NCI-H1417 (cell line): ENCODE data around the gene SLC22A23.

Experiments
- DNase-seq, 3 experiments: peaks; one replicate each; lab custom pipeline; 2025; lab: John Stamatoyannopoulos, UW

SLC22A23 gene

DNA sequence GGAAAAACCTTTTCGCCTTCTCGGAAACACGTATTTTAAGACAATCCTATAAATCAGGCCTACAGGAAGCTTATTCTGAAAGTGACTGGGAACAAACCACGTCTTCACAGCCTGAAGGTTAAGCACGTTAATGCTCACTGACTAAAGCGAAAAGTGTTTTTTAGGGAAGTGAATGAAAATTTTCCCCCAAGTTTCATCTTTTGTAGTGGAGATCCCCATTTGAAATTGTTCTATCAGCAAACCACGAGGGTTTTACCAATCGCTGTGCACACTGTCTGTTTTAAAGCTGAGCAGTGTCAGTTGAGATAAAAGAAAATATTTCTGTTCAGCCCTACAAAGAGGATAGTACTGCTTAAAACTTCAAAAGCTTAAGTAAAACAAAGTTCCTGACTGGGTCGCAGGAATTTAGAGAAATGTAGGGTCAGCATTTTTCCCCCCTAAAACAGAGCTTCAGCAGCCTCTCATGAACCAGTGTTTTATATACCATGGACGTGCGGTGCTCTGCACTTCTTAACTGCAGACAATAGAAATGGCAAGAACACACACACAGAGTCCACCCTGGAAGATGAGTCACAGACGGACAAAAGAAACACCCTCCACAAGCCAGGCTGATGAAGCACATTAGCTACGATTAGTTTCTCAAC is 34.9 kb downstream of the SLC22A23 start:
- DNase-seq, result no peak

DNA sequence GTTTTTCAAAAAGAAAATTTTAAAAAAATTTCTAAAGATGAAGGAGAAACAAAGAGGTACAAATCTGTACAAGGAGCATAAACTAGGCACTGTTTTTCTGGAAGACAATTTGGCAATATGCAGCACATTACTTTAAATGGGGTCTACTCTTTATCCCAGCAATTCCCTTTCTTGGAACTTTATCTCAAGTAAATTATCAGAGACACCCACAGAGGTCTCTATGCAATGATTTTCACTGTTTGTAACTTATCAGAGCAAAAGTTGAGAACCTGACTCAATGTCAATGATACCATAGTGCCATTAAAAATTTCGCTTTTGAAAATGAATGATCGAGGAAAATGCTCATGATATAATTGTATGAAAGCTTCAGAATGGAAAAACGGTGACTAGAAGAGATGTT is 35.7 kb downstream of the SLC22A23 start:
- no peak for DNase-seq

DNA sequence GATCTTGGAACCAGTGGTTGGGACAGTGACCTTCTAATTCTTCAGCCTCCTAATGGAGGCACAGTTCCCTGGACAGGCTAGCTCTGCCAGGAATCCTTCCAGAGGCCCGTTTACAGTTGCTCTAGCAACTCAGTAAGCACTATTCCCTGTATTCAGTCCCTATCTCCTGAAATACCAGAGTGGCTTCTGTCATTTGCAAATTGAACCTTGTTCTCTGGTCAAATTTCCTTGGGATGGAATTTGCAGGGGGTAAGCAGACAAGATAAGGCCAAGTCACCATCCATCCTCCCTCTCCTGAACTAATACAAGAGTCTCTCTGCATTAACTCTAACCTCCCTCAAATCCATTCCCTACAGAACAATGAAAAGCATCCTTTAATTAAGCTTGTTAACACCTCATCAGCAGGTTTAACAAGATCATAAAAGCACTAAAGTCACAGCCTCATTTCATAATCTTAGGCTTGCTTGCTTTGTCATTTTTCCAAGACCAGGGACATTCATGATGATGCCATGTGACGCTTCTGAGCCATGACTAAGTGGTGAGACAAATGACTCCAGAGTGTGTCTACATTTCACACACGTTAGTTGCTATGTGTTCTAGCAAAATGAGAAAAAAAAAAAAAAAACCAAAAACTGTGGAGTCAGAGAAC is 37.1 kb downstream of the SLC22A23 start:
- DNase-seq, result peak in 2 of 3 experiments; percentile 47 to 64

DNA sequence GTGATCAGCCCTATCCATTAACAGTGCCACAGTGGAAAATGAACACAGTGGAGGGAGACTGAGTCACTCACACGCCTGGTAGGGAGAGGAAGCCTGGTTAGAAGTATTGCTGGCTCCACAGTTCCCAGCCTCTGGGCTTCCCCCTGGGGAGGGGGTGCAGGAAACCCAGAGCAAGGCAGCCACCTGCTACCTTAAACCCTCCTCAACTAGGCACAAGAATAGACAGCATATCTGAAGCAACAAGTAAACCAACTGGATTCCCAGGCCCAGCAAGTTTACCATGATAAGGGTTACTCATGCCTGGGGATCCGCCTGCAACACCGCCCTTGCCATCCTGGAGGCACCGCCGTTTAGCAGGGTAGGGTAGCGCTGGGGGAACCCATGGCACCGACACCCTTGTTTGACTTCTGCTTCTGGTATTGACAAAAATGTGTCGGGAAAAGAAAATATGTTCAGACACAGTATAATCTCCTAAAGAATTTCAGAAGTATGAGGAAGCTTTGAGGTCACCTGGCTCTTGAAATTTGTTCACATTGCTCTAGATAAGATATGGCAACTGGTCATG is 38.3 kb downstream of the SLC22A23 start:
- no peak for DNase-seq

DNA sequence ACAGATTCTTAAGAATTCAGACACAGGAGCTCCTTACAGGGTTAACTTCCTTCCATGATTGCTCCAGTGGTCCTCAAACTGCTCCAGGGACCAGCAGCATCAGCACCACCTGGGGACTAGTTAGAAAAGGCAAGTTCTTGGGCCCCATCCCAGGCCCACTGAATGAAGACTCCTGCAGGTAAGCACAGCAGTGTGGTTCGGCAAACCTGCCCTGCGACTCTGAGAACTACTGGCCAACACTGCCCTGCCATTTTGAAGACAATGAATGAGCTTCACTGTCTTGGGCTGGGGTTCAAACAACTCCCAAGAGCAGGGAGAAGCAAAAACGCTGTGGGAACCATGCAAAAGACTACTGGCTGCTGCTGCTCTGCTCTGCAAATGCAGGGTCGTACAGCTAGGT is 39.4 kb downstream of the SLC22A23 start:
- no peak for DNase-seq

DNA sequence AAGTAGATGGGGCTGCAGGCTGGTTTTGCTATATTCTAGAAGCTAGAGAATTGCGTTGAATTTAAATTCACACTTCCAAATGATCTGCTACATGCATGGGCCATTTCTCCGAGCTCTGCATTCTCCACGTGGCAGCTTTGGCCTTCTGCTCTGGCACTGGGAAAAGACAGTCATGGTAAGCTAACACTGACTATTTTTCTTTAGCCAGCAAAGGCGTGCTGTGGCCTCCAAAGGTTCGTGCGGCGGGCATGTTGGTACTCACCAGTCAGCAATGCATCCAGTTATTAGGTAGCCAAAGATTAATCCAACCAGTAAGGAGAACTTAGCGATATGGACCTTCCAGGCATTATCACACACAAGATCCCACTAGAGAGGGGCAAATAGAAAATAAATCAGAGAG is 41.4 kb downstream of the SLC22A23 start:
- DNase-seq, result no peak

DNA sequence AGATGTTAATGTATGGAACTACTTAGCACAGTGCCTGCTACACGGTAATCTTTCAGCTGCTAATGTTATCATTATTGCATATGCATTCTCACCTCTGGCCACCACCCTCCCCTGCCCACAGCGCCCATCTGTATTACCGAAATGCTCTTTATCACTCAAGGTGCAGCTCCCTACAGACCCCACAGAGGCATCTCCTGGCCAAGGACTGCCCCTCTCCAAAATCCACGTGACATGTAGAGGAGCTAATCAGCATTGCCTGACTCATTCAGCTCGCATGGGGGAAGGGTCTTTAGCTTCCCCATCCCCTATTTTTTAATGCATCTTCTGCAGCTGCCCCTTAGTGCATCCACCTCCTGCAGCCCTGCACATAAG is 41.8 kb downstream of the SLC22A23 start:
- no peak for DNase-seq

DNA sequence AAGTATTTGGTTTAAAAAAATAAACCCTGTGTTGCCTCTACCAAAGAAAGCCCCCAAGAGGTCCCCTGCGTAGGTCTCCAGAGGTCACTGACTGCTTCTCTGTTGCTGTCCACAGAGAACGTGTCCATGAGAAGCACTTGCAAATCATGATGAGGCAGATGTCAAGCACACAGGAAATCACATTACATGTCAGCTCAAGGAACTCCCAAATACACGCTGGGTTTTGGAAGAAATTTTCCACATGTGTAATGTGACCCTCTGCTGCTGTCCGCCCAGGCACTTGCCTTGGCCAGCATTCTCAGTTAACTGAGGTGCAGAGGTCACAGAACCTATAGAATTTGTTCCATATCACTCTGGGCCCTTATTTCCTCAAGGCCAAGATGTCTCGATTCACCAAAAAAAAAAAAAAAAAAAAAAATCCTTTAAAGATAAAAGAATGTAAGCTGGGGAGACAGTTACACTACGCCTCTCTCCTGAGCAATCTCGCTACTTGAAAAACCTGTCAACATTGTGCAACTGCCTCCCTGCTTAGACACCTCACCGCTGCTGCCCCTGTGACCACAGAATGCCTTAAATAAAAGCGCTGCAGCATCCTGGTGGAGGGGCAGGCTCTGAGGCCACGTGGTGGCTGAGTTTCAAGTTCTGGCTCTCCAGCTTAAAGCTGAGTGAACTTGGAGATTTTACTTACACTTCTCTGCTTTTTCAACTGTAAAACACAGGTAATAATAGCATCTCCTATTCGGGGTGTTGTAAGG is 42.3 kb downstream of the SLC22A23 start:
- DNase-seq, result peak in 1 of 3 experiments; percentile 58

DNA sequence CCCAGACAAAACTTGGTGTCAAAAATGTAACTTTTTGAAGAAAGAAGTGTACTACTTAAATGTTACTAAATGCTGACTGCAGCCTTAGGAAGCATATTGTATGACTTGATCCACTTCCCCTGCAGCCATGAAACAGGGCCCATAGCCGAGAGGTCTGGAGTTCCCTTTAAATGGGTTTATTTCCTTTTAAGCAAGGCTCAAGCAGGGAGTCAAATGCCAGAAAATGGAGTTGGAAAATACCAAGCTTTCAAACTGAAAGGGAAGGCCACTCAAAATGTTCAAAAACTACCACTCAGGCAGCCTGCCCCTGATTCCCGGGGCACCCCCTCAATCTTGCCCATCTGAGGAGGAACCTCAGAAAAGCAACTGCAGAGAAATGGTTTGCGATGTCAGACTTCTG is 43.3 kb downstream of the SLC22A23 start:
- DNase-seq, result no peak

DNA sequence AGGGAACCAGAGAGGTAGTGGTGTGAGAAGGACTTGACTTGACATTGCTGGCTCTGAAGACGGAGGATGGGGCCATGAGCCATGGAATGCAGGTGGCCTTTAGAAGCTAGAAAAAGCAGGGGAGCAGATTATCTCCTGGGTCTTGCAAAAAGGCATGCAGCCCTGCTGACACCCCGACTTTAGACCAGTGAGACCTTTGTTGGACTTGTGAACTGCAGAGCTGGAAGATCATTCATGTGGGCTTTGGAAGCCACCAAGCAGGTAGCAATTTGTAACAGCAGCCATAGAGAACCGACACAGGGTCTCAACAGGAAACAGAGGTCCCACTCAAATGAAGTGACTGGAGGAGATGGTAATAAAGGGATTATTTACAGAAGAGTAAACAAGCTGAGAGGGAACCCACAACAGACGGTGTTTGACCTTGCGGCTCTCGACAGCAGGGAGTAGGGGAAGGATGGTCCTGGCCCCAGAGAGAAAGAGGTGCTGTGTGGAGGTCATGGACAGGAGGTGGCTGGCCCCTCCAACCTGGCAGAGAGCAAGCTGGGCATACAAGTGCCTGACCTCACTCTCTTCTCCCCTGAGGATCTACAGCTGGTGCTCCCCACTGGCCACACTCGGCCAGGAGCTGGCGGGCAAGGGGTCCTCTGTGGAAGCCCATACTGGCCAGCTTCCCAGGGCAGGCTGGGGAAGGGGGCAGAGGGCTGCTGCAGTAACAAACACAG is 43.9 kb downstream of the SLC22A23 start:
- DNase-seq, result no peak

DNA sequence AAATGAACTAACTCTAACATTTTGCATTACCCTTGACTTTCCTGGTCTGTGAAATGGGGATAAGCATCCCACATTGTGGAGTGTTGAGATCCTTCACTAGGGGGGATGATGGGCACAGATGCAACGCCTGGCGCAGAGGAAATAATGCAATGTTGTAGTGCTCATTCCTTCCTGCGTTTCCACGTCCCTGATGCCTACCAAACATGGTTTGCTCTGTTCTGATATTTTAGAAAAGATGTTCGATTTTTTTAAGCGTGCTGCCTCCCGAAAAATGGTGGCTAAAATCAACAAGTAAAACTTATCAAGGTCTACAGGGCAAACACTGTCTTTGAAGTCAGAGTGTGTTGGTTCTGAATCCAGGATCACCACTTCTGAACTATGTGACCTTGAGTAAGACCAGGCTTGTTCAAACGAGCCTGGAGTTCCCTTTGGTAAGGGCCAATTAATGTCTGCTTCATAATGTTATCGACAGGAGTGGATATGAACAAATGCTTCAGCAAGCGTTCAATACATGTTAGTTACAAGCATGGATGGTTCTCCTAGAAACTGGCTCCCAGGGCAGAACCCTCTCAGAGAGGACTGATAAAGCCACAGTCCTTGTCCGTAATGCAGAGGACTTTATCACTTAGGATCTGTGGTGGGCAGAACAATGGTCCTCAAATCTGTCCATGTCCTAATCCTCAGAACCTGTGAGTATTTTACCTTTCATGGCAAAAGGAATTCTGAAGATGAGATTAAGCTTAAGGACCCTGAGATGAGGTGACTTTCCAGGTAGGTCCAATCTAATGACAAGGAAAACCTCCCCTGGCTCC is 44.7 kb downstream of the SLC22A23 start:
- no peak for DNase-seq

DNA sequence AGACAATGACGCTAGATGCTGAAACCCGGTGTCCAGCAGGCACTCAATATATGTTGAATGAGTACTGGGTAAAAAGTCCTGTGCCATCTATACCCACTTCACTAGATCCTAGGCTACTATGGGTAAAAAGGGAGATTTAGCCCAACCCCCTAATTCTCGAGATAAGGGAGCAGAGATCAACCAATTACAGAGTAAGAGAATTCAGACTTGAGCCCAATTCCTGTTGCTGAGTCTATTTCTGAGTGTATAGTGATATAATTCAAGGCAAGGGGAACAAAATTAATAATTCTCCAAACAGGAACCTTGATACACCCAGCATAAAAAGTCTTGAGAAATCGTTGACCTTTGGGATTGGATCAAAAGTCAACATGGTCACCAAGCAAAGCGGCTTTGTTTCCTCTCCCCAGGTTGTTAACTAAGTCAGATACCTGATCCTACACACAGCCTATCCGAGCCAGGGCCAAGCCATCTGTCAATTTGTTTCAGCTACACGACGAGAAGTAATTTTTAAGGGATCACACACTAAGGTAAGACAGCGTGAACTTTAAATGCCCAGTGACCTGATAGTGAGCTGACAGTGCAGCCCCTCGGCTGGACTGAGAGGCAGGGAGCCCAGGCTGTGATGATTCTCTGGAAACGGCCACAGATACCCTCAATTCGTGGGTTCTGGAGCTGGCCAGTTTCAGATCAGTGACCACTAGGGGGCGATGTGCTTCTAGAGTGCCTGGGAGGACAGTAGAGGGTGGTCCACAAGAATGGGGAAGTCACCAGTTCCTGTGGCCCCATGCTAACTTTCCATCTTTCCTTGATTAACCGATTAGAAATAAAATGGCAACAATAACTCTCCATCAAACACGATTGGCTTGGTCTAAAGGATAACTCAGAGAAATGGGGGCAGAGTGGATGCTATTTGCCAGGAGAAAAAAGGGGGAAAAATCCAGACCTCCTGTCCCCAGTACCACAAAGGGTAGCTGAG is 46.2 kb downstream of the SLC22A23 start:
- DNase-seq, result peak; percentile 25 to 67 (median 51)

DNA sequence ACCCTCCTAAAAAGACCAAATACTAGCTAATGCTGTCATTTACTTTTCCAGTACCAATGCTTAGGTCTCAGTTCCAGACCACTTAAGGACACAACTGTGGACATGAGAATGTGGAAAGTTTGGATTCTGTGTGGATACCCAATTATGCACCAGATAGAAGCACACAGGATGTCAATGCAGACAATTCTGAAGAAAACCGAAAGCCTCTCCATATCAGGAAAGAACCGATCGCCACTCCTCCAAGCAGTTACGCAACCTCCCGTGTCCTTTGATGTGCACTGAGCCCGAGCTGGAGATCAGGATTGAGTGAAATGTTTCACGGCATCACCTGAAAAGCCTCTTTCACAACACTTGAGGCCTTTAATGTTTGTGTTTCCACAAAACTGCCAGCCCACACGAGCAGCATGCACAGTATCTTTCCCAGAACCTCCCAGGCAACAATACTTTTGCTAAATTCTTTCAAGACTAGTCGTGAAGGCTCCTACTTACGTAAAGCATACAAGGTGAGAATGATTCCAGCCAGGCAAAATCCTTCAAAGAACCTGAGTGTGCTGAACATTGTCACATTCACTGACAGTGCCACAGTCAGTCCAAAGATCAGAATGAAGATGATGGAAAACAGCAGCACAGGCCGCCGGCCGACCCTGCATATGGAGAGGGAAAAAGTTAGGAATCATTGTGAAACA is 47.0 kb downstream of the SLC22A23 start:
- DNase-seq, result peak in 1 of 3 experiments; percentile 39

DNA sequence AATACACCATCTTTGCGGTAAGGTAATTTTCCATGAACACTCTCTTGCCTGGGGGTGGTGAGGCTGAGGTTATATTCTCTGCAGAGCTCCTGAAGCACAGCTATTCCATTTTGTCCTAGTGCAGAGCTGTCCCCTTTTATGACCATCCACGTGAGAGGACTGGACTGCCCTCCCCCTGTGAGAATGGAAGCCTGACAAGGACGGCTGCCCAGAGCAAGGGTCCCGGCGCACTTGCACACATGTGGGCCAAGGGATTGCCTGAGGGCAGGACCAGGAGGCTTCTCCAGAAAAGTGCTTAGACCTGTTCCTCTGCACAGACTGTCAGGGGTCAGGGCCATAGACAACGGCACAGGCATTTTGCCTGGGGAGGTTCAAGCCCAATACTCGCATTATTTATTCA is 48.2 kb downstream of the SLC22A23 start:
- DNase-seq, result no peak

DNA sequence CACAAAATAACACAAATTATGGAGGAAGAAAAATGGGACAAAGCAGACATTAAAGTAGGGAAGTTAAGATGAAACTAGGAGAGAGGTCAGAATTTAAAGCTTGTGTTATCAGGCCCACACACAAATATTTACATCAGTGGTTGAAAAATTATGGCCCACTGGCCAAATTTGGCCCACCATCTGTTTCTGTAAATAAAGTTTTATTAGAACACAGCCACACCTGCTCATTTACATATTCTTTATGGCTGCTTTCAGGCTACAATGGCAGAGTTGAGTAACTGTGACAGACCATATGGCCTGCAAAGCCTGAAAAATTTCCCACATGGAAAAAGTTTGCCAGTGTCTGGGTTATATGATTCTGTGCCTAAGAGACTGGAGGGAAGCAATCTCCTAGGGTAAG is 49.0 kb downstream of the SLC22A23 start:
- no peak for DNase-seq

DNA sequence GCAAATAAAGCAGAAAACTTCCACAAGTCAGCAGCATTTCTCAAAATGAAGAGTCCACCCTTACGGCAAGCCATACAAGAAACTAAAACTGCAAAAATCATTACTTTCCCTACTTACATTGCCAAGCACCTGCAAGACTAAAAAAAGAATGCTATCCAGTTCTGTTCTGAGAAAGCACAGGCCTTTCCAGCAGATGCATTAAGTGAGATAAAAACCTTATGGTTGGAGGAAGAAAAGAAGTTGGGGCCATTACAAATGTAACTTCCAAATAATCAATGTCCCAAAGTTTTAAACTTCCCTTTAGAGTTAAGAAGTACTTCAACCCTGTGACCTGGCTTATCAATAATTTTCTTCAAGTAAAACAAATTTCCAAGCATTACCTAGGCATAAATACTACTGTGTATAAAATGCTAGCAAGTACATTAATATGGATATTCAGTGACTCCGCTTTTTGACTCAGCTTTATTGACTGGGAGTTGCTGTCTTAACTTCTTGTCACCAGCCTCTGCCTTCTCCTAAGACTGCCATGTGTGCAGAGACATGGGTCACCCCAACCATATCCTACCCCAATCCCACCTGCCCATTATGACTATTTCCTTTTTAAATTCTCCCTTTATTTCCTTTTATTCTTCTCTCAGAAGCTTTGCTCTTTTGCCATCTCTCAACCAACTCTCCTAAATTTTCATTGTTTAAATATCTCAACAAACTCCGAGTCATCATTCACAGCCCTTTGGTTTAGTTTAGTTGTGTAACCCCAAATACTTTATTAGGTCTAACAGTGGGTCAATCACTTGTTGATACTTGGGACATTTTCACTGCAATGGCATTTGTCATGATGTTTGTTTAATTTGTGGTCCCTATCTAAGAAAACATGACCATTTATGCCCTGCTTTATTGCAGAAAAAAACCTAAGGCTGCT is 49.7 kb downstream of the SLC22A23 start:
- DNase-seq, result no peak

DNA sequence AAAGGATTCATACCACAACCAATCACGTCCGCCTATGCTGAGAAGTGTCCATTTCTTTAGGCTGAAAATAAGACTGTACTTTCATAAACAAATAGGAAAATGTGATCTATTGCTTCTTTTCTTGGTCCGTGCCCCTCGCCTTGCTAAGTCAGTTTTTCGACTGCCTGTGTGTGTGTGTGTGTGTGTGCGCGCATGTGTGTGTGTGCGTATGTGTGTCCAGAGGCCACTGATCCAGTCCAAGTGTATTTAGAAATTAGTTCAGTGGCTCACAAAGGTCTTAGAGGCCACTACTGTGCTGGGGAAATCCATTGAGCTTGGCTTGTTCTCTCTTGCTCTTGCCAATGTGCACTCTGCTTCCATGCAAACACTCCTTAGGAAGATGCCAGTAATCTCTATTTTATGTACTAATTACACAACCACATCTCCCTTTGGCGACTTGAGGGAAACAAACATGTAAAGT is 50.5 kb downstream of the SLC22A23 start:
- DNase-seq, result no peak

DNA sequence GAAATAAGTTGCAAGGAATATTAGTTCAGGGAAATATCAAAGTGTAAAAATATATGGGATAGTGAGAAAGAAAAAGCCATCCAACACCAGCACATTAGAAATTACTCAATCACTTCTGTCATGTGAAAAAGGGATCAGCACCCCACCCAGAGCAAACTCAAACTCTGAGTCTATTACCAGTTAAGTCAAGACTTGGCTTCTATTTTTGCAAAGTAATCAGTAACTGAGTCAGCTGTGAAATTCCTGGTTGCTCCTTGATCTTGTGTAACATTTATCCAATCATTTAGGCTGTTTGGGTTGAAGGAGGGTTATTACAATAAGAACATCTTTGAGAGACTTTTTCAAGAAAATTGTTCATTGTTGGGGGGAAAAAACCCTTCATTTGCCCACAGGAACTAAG is 51.2 kb downstream of the SLC22A23 start:
- no peak for DNase-seq

DNA sequence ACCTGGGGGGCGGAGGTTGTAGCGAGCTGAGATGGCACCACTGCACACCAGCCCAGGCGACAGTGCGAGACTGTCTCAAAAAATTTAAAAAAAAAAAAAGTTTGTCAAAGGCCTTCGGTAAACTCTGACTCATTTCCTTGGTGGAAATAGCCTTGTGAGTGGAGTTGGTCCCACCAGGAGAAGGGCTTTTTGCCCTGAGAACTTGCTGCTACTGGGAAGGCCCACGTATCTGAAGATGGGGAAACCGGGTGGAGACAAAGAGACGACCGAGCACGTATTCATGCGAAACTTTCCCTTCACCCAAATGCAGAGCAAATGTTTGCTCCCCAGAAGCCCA is 51.7 kb downstream of the SLC22A23 start:
- DNase-seq, result no peak
